Karpas-422 (cell line): ENCODE data around the gene MAPKAPK2. TPM values are rescaled to one million over a fixed set of nuclear protein-coding genes. Genes with fewer than 3 reads are reported as not detected.

Experiments
- DNase-seq: peaks from one replicate; pipeline ENCODE4 v3.0.0-alpha.2; 2015
- H2AFZ ChIP-seq: fragments of 200-600 bp; sonication (generic); 2 replicates; pipeline ENCODE4 v1.6.1; 2014; ENCODE audit warnings: antibody characterized with exemption, low read length, mixed read lengths
- H3K27ac ChIP-seq: fragments of 200-600 bp; sonication (generic); 2 replicates; pipeline ENCODE4 v1.5.1; 2014; ENCODE audit warnings: mild to moderate bottlenecking, low read length, moderate library complexity
- H3K27me3 ChIP-seq: fragments of 200-600 bp; sonication (generic); 2 replicates; pipeline ENCODE4 v1.6.1; 2014; ENCODE audit warnings: low read length, mixed read lengths
- H3K36me3 ChIP-seq: fragments of 200-600 bp; sonication (generic); 2 replicates; pipeline ENCODE4 v1.6.1; 2014; ENCODE audit warnings: low read length, mixed read lengths; ENCODE audit not compliant: insufficient read depth
- H3K4me1 ChIP-seq: fragments of 200-600 bp; sonication (generic); 2 replicates; pipeline ENCODE4 v1.6.1; 2014; ENCODE audit warnings: mild to moderate bottlenecking, low read length, mixed read lengths
- H3K4me2 ChIP-seq: fragments of 200-600 bp; sonication (generic); 2 replicates; pipeline ENCODE4 v1.6.1; 2014; ENCODE audit warnings: low read length, low read depth, mild to moderate bottlenecking; ENCODE audit not compliant: poor library complexity, severe bottlenecking
- H3K4me3 ChIP-seq: fragments of 200-600 bp; sonication (generic); 2 replicates; pipeline ENCODE4 v1.5.1; 2014; ENCODE audit warnings: mild to moderate bottlenecking, antibody characterized with exemption, low read length, mixed read lengths
- H3K79me2 ChIP-seq: fragments of 200-600 bp; sonication (generic); 2 replicates; pipeline ENCODE4 v1.6.1; 2014; ENCODE audit warnings: mild to moderate bottlenecking, low read length, mixed read lengths
- H3K9ac ChIP-seq: fragments of 200-600 bp; sonication (generic); 2 replicates; pipeline ENCODE4 v1.6.0; 2014; ENCODE audit warnings: low read length
- H3K9me2 ChIP-seq: fragments of 200-600 bp; sonication (generic), shearing (Covaris generic); replicated peaks from 2 replicates; pipeline ENCODE4 v1.6.0; 2014; ENCODE audit warnings: mild to moderate bottlenecking, low read length, moderate library complexity; ENCODE audit not compliant: insufficient read depth
- H3K9me3 ChIP-seq: fragments of 300-700, 200-600 bp; sonication (generic); 2 replicates; pipeline ENCODE4 v1.6.1; 2014; ENCODE audit warnings: low read length, mixed read lengths
- H4K20me1 ChIP-seq: fragments of 200-600 bp; sonication (generic); 2 replicates; pipeline ENCODE4 v1.6.1; 2014; ENCODE audit warnings: mild to moderate bottlenecking, antibody characterized with exemption, low read length, low read depth; ENCODE audit not compliant: insufficient read depth
- total RNA-seq: library from RNA; depleted of rRNA; stranded (reverse); fragments of >200 nt; shearing (Covaris generic); gene quantifications from 2 replicates; pipeline ENCODE4 v1.2.3, GENCODE V29; 2014; ENCODE audit warnings: low replicate concordance

The MAPKAPK2 gene
- total RNA-seq, 1 experiment from 2014 or later: 19.8 TPM

DNA sequence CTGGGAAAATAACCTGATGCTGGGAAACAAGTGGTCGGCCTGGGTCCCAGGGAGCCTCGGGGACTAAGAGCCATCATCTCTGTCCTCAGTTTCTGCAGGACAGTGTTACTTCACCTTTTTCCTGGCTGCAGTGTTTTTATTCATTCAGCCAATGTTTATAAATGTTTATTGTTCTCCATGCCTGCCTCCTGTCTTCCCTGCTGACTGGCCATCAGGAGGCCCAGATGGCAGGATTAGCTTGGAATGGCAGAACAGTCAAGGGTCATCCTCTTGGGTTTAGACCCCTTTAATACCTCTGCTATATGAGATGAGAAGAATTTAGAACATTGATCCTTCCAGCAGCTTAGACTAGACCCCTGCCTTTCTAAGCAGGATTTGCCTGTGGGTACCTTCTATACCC lies 13.3 kb downstream of the MAPKAPK2 start:
- H3K9me2 ChIP-seq: no peaks in the 10 kb centered on the region
- H3K4me2 ChIP-seq: no peak overlapping the region
- peaks cover 75% of the 10 kb centered on the region for H4K20me1 ChIP-seq
- H3K4me3 ChIP-seq: no peak overlapping the region
- H3K27ac ChIP-seq: no peak overlapping the region
- H3K36me3 ChIP-seq: no peaks in the 10 kb centered on the region
- no peaks in the 10 kb centered on the region for H3K27me3 ChIP-seq
- DNase-seq: no peak
- H3K9ac ChIP-seq: no peak overlapping the region
- no peaks in the 10 kb centered on the region for H3K4me1 ChIP-seq
- H3K9me3 ChIP-seq: no peaks in the 10 kb centered on the region
- no peaks in the 10 kb centered on the region for H3K79me2 ChIP-seq
- no peak overlapping the region for H2AFZ ChIP-seq

- H3K27me3 ChIP-seq: no peaks in the 10 kb centered on the region
- H3K9ac ChIP-seq: no peak overlapping the region
- no peaks in the 10 kb centered on the region for H3K4me1 ChIP-seq
- H3K9me3 ChIP-seq: no peaks in the 10 kb centered on the region
- peaks cover 77% of the 10 kb centered on the region for H4K20me1 ChIP-seq
- H2AFZ ChIP-seq: no peak overlapping the region
- no peak overlapping the region for H3K27ac ChIP-seq
- H3K36me3 ChIP-seq: no peaks in the 10 kb centered on the region
- H3K4me2 ChIP-seq: no peak overlapping the region
- no peak for DNase-seq
- no peaks in the 10 kb centered on the region for H3K79me2 ChIP-seq
- no peaks in the 10 kb centered on the region for H3K9me2 ChIP-seq
- no peak overlapping the region for H3K4me3 ChIP-seq
These were observed 14.4 kb downstream of the MAPKAPK2 start for GRCh38 chr1:206699000-206699586.

DNA sequence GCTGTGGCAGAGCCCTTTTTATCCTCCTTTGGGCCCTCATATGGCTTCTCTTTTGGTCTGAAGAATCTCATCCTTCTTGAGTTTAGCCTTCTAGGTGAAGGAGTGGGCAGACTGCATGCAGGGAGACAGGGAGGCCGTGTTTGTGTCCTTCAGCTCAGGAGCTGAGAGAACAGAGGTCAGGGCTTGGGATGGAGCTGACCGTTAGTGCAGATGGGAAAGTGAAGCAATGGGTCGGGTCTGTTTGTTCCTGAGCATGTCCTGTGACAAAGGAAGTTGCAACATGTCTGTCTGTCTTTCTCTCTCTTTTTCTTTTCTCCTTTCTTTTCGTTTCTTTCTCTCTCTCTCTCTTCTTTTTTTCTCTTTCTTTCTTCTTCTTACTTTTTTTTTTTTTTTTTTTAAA lies 14.9 kb downstream of the MAPKAPK2 start:
- no peak for DNase-seq
- Histone ChIP-seq H3K27me3 (no peaks in the 10 kb centered on the region), H3K4me1 (no peaks in the 10 kb centered on the region), H3K9me2 (no peaks in the 10 kb centered on the region), H3K9me3 (no peaks in the 10 kb centered on the region), H3K4me3 (no peak overlapping the region), H4K20me1 (peaks cover 77% of the 10 kb centered on the region), H3K79me2 (no peaks in the 10 kb centered on the region), H3K36me3 (no peaks in the 10 kb centered on the region), H2AFZ (no peak overlapping the region), H3K27ac (no peak overlapping the region), H3K9ac (no peak overlapping the region), H3K4me2 (no peak overlapping the region)

- Histone ChIP-seq H3K4me2 (no peak overlapping the region), H3K79me2 (no peaks in the 10 kb centered on the region), H3K9ac (no peak overlapping the region), H3K9me2 (no peaks in the 10 kb centered on the region), H4K20me1 (peaks cover 77% of the 10 kb centered on the region), H3K36me3 (no peaks in the 10 kb centered on the region), H3K9me3 (no peaks in the 10 kb centered on the region), H3K27me3 (no peaks in the 10 kb centered on the region), H3K4me3 (no peak overlapping the region), H3K27ac (no peak overlapping the region), H3K4me1 (no peaks in the 10 kb centered on the region), H2AFZ (no peak overlapping the region)
- no peak for DNase-seq
These were observed 15.8 kb downstream of the MAPKAPK2 start for GRCh38 chr1:206700445-206701036.

DNA sequence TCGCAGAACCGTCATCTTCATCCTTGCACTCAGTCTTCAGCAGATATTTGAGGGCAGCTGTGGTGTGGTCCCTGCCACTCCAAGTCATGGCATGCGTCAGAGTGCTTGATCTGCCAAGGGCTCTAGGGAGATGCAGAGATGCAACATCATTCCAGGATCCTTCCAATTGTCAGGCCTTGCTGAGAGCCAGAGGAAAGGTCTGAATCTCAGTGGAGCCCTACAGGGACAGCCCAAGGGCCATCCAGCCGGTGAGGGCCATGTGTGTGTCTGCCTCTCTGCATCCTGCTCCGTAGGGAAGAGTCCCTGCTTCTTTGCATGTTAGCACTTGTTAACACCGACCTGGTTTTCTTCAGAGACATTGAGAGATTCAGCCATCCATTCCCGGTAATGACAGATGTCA lies 17.6 kb downstream of the MAPKAPK2 start:
- no peak for DNase-seq
- no peak overlapping the region for H3K27ac ChIP-seq
- peaks cover 91% of the 10 kb centered on the region for H4K20me1 ChIP-seq
- no peaks in the 10 kb centered on the region for H3K27me3 ChIP-seq
- H3K9ac ChIP-seq: no peak overlapping the region
- H3K4me1 ChIP-seq: peaks cover 12% of the 10 kb centered on the region
- no peaks in the 10 kb centered on the region for H3K79me2 ChIP-seq
- no peak overlapping the region for H3K4me3 ChIP-seq
- no peak overlapping the region for H2AFZ ChIP-seq
- no peaks in the 10 kb centered on the region for H3K9me3 ChIP-seq
- no peak overlapping the region for H3K4me2 ChIP-seq
- no peaks in the 10 kb centered on the region for H3K9me2 ChIP-seq
- H3K36me3 ChIP-seq: no peaks in the 10 kb centered on the region

DNA sequence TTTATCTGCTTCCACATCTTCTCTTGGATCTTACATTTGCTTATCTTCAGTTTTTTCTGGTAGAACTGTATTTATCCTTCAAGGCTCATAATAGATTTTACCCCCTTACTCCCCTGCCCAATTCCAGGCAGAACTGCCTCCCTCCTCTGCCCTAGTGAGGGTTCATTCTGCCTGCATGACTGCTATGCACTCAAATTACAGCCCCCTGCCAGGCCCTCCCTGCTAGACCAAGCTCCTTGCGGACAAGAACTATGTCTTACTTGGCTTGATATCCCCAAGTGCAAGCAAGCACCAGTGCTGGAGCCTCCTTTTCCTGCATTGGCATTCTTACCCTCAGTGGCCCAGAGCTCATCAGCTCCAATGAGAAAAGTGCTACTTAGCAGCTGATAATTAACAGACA lies 18.1 kb downstream of the MAPKAPK2 start:
- H3K9me3 ChIP-seq: no peaks in the 10 kb centered on the region
- no peaks in the 10 kb centered on the region for H3K79me2 ChIP-seq
- no peak for DNase-seq
- no peak overlapping the region for H3K4me2 ChIP-seq
- H4K20me1 ChIP-seq: peaks cover 92% of the 10 kb centered on the region
- H3K27ac ChIP-seq: no peak overlapping the region
- H3K4me1 ChIP-seq: peaks cover 17% of the 10 kb centered on the region
- H2AFZ ChIP-seq: no peak overlapping the region
- no peaks in the 10 kb centered on the region for H3K9me2 ChIP-seq
- H3K27me3 ChIP-seq: no peaks in the 10 kb centered on the region
- no peak overlapping the region for H3K9ac ChIP-seq
- no peaks in the 10 kb centered on the region for H3K36me3 ChIP-seq
- H3K4me3 ChIP-seq: no peak overlapping the region

- Histone ChIP-seq H3K9me3 (no peaks in the 10 kb centered on the region), H3K4me1 (peaks cover 24% of the 10 kb centered on the region), H3K9me2 (no peaks in the 10 kb centered on the region), H3K4me2 (no peak overlapping the region), H3K36me3 (no peaks in the 10 kb centered on the region), H2AFZ (no peak overlapping the region), H3K9ac (no peak overlapping the region), H3K79me2 (no peaks in the 10 kb centered on the region), H3K27ac (no peak overlapping the region), H3K4me3 (no peak overlapping the region), H3K27me3 (no peaks in the 10 kb centered on the region), H4K20me1 (peaks cover 92% of the 10 kb centered on the region)
- no peak for DNase-seq
These were observed 19.0 kb downstream of the MAPKAPK2 start for GRCh38 chr1:206703661-206704060.

GRCh38 chr1:206704226-206704625 lies 19.5 kb downstream of the MAPKAPK2 start:
- Histone ChIP-seq H3K4me1 (peaks cover 25% of the 10 kb centered on the region), H2AFZ (no peak overlapping the region), H4K20me1 (peaks cover 92% of the 10 kb centered on the region), H3K27ac (no peak overlapping the region), H3K9me3 (no peaks in the 10 kb centered on the region), H3K27me3 (no peaks in the 10 kb centered on the region), H3K79me2 (no peaks in the 10 kb centered on the region), H3K4me3 (no peak overlapping the region), H3K9me2 (no peaks in the 10 kb centered on the region), H3K9ac (no peak overlapping the region), H3K36me3 (no peaks in the 10 kb centered on the region), H3K4me2 (no peak overlapping the region)
- DNase-seq: no peak
